ENCODE measurements around the gene ZNF277. TPM values are rescaled to one million over a fixed set of nuclear protein-coding genes. Genes with fewer than 3 reads are reported as not detected.
A peak's percentile ranks its signal among the peaks of the same experiment; 100 is the strongest.

Gene ZNF277
- total RNA-seq, 2 donors from 2014 or later = 20.1 to 22.3 TPM

GRCh38 chr7:112267944-112268691, 61.6 kb downstream of the ZNF277 start:
- no peak for ATAC-seq
- intact Hi-C loops (cut with DNase I, micrococcal nuclease) = no loop called here
- no peak for DNase-seq

- ATAC-seq (no peak), DNase-seq (no peak)
- intact Hi-C loops (cut with DNase I, micrococcal nuclease) = loop anchor here in 1 of 2 donors (10.0 kb wide), 1 partner anchor 506 kb away; no protein-coding TSS in a partner anchor
These were observed 64.7 kb downstream of the ZNF277 start for GRCh38 chr7:112271162-112271561.

- ATAC-seq (peak; percentile 78), DNase-seq (peak; percentile 12 to 41)
- intact Hi-C loops (cut with DNase I, micrococcal nuclease) = loop anchor here in 1 of 2 donors (10.0 kb wide), 1 partner anchor 508 kb away; no protein-coding TSS in a partner anchor
These were observed 66.5 kb downstream of the ZNF277 start for GRCh38 chr7:112272921-112273561.

- ATAC-seq = no peak
- no peak for DNase-seq
- intact Hi-C loops (cut with DNase I, micrococcal nuclease) = loop anchor here in 1 of 2 donors (10.0 kb wide), 1 partner anchor 514 kb away; no protein-coding TSS in a partner anchor
These were observed 72.5 kb downstream of the ZNF277 start for GRCh38 chr7:112279042-112279441.

- no peak for ATAC-seq
- DNase-seq = no peak
- intact Hi-C loops (cut with DNase I, micrococcal nuclease) = no loop called here
These were observed 73.8 kb downstream of the ZNF277 start for GRCh38 chr7:112280267-112280666.

GRCh38 chr7:112282476-112283188, 76.1 kb downstream of the ZNF277 start:
- no peak for DNase-seq
- intact Hi-C loops (cut with DNase I, micrococcal nuclease) = no loop called here
- ATAC-seq = no peak

- DNase-seq = no peak
- intact Hi-C loops (cut with DNase I, micrococcal nuclease) = no loop called here
- ATAC-seq = no peak
These were observed 77.0 kb downstream of the ZNF277 start for GRCh38 chr7:112283382-112283910.

GRCh38 chr7:112286250-112287086, 80.0 kb downstream of the ZNF277 start:
- DNase-seq (no peak), ATAC-seq (no peak)
- intact Hi-C loops (cut with DNase I, micrococcal nuclease) = no loop called here

- intact Hi-C loops (cut with DNase I, micrococcal nuclease) = no loop called here
- no peak for DNase-seq
- no peak for ATAC-seq
These were observed 81.8 kb downstream of the ZNF277 start for GRCh38 chr7:112288301-112288700.

GRCh38 chr7:112290065-112290464, 83.6 kb downstream of the ZNF277 start:
- DNase-seq (no peak), ATAC-seq (no peak)
- intact Hi-C loops (cut with DNase I, micrococcal nuclease) = no loop called here

GRCh38 chr7:112292162-112292561, 85.7 kb downstream of the ZNF277 start:
- intact Hi-C loops (cut with DNase I, micrococcal nuclease) = no loop called here
- no peak for ATAC-seq

GRCh38 chr7:112293416-112293815, 86.9 kb downstream of the ZNF277 start:
- intact Hi-C loops (cut with DNase I, micrococcal nuclease) = no loop called here
- ATAC-seq (no peak), DNase-seq (no peak)

More at GRCh38 chr7:112292162-112292561, 85.7 kb downstream of the ZNF277 start:
- DNase-seq = no peak

GRCh38 chr7:112296432-112296831, 89.9 kb downstream of the ZNF277 start:
- DNase-seq (no peak), ATAC-seq (no peak)
- intact Hi-C loops (cut with DNase I, micrococcal nuclease) = no loop called here

GRCh38 chr7:112297681-112298080, 91.2 kb downstream of the ZNF277 start:
- ATAC-seq (no peak), DNase-seq (no peak)
- intact Hi-C loops (cut with DNase I, micrococcal nuclease) = no loop called here

- ATAC-seq = no peak
- intact Hi-C loops (cut with DNase I, micrococcal nuclease) = no loop called here
- DNase-seq = no peak
These were observed 92.1 kb downstream of the ZNF277 start for GRCh38 chr7:112298543-112299100.

- DNase-seq (no peak), ATAC-seq (no peak)
- intact Hi-C loops (cut with DNase I, micrococcal nuclease) = no loop called here
These were observed 93.6 kb downstream of the ZNF277 start for GRCh38 chr7:112300072-112300471.

- intact Hi-C loops (cut with DNase I, micrococcal nuclease) = no loop called here
- ATAC-seq (no peak), DNase-seq (no peak)
These were observed 94.4 kb downstream of the ZNF277 start for GRCh38 chr7:112300831-112301407.

GRCh38 chr7:112302566-112302965, 96.1 kb downstream of the ZNF277 start:
- intact Hi-C loops (cut with DNase I, micrococcal nuclease) = no loop called here
- ATAC-seq = no peak
- no peak for DNase-seq

Measured in left colon (tissue), 2 donors.